Activated CD8-positive, alpha-beta T cell treated with anti-CD3 and anti-CD28 coated beads for 36 hours (primary cell): Measurements from ENCODE around the gene DMAC2L. TPM values are rescaled to one million over a fixed set of nuclear protein-coding genes. Genes with fewer than 3 reads are reported as not detected.
"Not testable (repeated sequence)": the region's sequence is repeated elsewhere in the genome, so short reads cannot be mapped to it uniquely, and the experiment has no call there.

Experiments
- ATAC-seq: fragments of 200-7000 bp; cut with Tn5 transposase; one replicate; pipeline ENCODE4 v1.10.0; 2021; ENCODE audit warnings: mild to moderate bottlenecking, moderate library complexity
- CTCF ChIA-PET: fragments of 350-600 bp; sonication (Branson Sonifier 250); formaldehyde crosslinking; loops from one replicate; lab custom pipeline; 2021; ENCODE audit warnings: antibody characterized with exemption; lab: Charles Lee
- POLR2A ChIA-PET: fragments of 350-600 bp; sonication (Branson Sonifier 250); formaldehyde crosslinking; loops from one replicate; lab custom pipeline; 2021; ENCODE audit warnings: antibody characterized with exemption; lab: Charles Lee
- DNase-seq: peaks from one replicate; pipeline ENCODE4 v3.0.0-alpha.2; 2020
- H3K27ac Mint-ChIP-seq: one replicate; pipeline ENCODE4 v1.8.0; 2021; ENCODE audit warnings: mild to moderate bottlenecking, mixed read lengths
- H3K27me3 Mint-ChIP-seq: one replicate; pipeline ENCODE4 v1.8.0; 2021; ENCODE audit warnings: mixed read lengths
- H3K36me3 Mint-ChIP-seq: one replicate; pipeline ENCODE4 v1.8.0; 2021; ENCODE audit warnings: low read depth, mixed read lengths
- H3K4me1 Mint-ChIP-seq: one replicate; pipeline ENCODE4 v1.8.0; 2021; ENCODE audit warnings: low read depth, mixed read lengths
- H3K4me3 Mint-ChIP-seq: one replicate; pipeline ENCODE4 v1.8.0; 2021; ENCODE audit warnings: mild to moderate bottlenecking, moderate library complexity, mixed read lengths
- H3K9me3 Mint-ChIP-seq: one replicate; pipeline ENCODE4 v1.8.0; 2021; ENCODE audit warnings: mixed read lengths
- CTCF ChIP-seq: fragments of 200-600 bp; IDR thresholded peaks from one replicate; pipeline ENCODE4 v1.8.0; 2022; ENCODE audit warnings: antibody characterized with exemption, mild to moderate bottlenecking
- intact Hi-C: fragments of 100-400 bp; cut with micrococcal nuclease; formaldehyde crosslinking; loops from one replicate; pipeline ENCODE4 v1.10.0; 2022
- total RNA-seq, 2 experiments: library from RNA; stranded (reverse); gene quantifications; one replicate each; pipeline ENCODE4 v1.2.3, GENCODE V29; 2021

The DMAC2L gene
- total RNA-seq, 2 experiments from 2014 or later, result 15.5 to 17.6 TPM

GRCh38 chr14:50357753-50358395 is 45.8 kb downstream of the DMAC2L start:
- Mint-ChIP-seq H3K4me1 (peaks cover 5% of the 10 kb centered on the region), H3K27ac (no peak overlapping the region), H3K9me3 (peaks cover 4% of the 10 kb centered on the region), H3K36me3 (peaks cover 17% of the 10 kb centered on the region), H3K27me3 (no peaks in the 10 kb centered on the region), H3K4me3 (no peak overlapping the region)
- DNase-seq, result no peak
- ATAC-seq, result no peak
- ChIA-PET POLR2A (no interaction called here), CTCF (interaction anchor here (1.4 kb wide), 1 partner anchor 12 kb away, joined by 3 read pairs; no protein-coding TSS in a partner anchor)
- intact Hi-C loops, result no loop called here
- no peak for TF ChIP-seq CTCF

DNA sequence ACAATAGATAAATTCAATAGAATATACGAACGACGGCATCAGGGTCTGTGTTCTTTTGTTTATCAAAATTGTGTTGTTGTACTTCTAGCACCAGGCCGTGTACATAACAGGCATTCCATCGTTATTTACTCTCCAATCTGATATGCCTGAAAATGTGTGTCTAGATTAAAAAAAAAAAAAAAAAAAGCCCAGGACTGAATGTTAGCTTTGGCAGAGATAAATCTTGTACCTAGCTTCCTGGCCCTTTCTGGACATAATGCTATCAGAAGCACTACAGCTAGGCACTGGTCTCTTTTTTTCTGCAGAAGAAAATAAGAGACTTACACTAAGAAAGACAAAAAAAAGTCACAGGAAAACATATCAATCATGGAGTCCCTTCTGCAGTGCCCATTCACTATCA is 47.5 kb downstream of the DMAC2L start:
- Mint-ChIP-seq H3K9me3 (peaks cover 4% of the 10 kb centered on the region), H3K27ac (no peak overlapping the region), H3K4me3 (no peak overlapping the region), H3K36me3 (peaks cover 15% of the 10 kb centered on the region), H3K4me1 (peaks cover 15% of the 10 kb centered on the region), H3K27me3 (no peaks in the 10 kb centered on the region)
- TF ChIP-seq CTCF, result no peak
- no peak for ATAC-seq
- POLR2A ChIA-PET, result no interaction called here
- no peak for DNase-seq
- CTCF ChIA-PET, result interaction anchor here (1.1 kb wide), 1 partner anchor 172 kb away, joined by 3 read pairs; the partner anchor contains the start of gene MAP4K5
- intact Hi-C loops, result no loop called here

- no peak for TF ChIP-seq CTCF
- Mint-ChIP-seq H3K4me3 (no peak overlapping the region), H3K9me3 (peaks cover 4% of the 10 kb centered on the region), H3K27ac (no peak overlapping the region), H3K27me3 (no peaks in the 10 kb centered on the region), H3K4me1 (peaks cover 18% of the 10 kb centered on the region), H3K36me3 (peaks cover 15% of the 10 kb centered on the region)
- no peak for DNase-seq
- ChIA-PET POLR2A (no interaction called here), CTCF (interaction anchor here (1.1 kb wide), 1 partner anchor 172 kb away, joined by 3 read pairs; the partner anchor contains the start of gene MAP4K5)
- no peak for ATAC-seq
- intact Hi-C loops, result no loop called here
Measured at GRCh38 chr14:50360093-50360492, 48.0 kb downstream of the DMAC2L start.

- DNase-seq (no peak), ATAC-seq (no peak)
- Mint-ChIP-seq H3K36me3 (peaks cover 12% of the 10 kb centered on the region), H3K4me1 (peaks cover 20% of the 10 kb centered on the region), H3K9me3 (peaks cover 4% of the 10 kb centered on the region), H3K4me3 (no peak overlapping the region), H3K27me3 (no peaks in the 10 kb centered on the region), H3K27ac (no peak overlapping the region)
- intact Hi-C loops, result no loop called here
- ChIA-PET CTCF (no interaction called here), POLR2A (no interaction called here)
- TF ChIP-seq CTCF, result no peak
Measured at GRCh38 chr14:50360851-50361250, 48.7 kb downstream of the DMAC2L start.

- POLR2A ChIA-PET, result interaction anchor here (1.1 to 1.8 kb wide), 3 partner anchors 33 to 41 kb away, joined by 3 to 7 read pairs (median 5); partner anchors contain the start of gene CDKL1
- DNase-seq, intact Hi-C loops, ATAC-seq, H3K9me3 Mint-ChIP-seq, H3K27me3 Mint-ChIP-seq, H3K4me3 Mint-ChIP-seq, H3K27ac Mint-ChIP-seq: not testable (repeated sequence)
- CTCF ChIA-PET, result interaction anchor here (3.0 kb wide), 1 partner anchor 17 kb away, joined by 14 read pairs; no protein-coding TSS in a partner anchor
- peaks cover 11% of the 10 kb centered on the region for H3K36me3 Mint-ChIP-seq
- H3K4me1 Mint-ChIP-seq, result peaks cover 24% of the 10 kb centered on the region
Measured at GRCh38 chr14:50361473-50362403, 49.6 kb downstream of the DMAC2L start.
